ENCODE data around the gene CDA.

Gene CDA

DNA sequence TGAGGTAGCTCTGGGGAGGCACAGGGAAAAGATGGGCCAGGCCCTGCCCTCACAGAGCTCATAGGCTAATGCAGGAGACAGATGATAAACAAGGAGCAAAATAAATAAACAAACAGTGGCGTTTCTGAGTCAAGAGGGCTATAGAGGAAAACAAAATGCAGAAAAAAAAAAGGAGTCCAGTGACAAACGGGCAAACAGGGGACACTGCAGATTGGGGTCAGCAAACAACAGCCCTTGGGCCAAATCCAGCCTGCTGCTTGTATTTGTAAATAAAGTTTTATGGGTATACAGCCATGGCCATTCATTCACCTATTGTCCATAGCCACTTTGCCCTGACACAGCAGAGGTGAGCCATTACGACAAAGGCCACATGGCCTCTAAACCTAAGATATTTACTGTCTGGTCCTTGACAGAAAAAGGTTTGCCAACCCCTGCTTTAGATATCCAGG lies 25.3 kb downstream of the CDA start:
- H3K4me3 ChIP-seq (replicated peaks; ENCODE audit: low read depth, low read length) = no peak overlapping the region
- DNase-seq (ENCODE audit: extremely low read depth, low read depth) = no peak
- no peak for TF ChIP-seq CTCF (IDR thresholded peaks at IDR 0.05; ENCODE audit: low read depth, low read length, missing control alignments)

DNA sequence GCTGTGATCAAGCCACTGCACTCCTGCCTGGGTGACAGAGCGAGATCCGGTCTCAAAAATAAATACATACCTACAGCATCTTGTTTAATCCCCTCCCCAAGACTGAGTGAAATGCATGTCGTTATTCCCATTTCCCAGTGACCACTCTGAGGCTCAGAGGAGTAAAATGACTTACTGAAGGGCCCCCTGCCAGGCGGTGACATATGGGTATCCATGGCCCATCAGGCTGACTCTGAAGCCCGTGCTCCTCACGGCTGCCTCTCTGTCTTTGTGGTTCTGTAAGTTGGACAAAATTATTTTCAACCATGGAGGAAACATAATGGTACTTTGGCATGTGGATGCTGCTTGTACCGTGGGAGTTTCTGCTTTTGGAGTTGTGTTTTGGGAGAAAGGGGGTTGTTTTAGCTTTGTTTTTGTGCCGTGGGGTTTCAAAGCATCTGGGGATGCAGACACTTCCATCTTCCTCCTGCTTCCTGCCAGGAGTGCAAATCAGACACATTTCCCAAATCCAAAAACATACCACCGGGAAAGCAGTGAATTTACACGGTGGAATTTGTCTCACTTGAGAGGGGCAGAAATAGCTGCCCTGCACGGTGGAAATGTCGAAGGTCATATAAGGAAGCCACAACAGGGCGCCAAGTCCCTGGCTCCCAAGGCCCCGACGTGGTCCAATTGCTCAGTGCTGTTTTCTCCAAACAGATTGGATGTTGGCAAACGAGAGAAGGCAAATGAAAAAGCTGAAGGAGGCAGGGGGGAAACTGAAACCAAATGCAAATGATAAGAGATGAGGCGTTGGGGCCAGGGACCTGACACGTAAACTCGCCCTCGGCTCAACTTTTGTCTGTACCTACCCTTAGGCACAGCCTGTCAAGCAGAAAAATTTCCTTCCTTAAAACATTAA lies 27.3 kb downstream of the CDA start:
- DNase-seq (ENCODE audit: extremely low read depth, low read depth) = no peak

DNA sequence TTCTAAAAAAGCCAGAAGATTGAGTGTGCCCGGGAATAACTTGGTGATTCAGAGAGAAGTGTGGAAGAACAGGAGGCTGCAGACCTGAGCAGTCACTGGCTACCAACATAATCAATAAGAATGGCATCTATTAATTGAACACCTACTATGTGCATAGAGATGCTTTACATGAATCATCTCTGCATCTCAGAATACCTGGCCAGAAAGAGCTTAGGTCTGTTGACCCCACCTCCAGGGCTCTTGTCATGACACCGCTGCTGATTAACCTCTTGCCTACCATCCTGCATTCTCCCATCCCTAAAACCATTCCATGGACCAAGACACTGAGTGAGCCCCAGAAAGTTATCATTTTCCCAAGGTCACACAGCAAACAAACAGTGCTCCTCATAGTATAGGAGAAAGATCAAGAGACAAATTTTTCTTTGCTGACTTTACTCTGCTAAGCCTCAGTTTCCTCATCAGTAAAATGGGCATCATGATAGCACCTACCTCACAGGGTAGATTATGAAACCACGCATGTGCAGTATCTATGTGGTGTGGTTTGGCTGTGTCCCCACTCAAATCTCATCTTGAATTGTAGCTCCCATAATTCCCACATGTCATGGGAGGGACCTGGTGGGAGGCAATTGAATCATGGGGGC lies 28.1 kb downstream of the CDA start:
- no peak overlapping the region for H3K4me3 ChIP-seq (replicated peaks; ENCODE audit: low read depth, low read length)
- no peak for DNase-seq (ENCODE audit: extremely low read depth, low read depth)
- TF ChIP-seq CTCF (IDR thresholded peaks at IDR 0.05; ENCODE audit: low read depth, low read length, missing control alignments) = no peak

More for the DNA sequence above, 27.3 kb downstream of the CDA start:
- H3K4me3 ChIP-seq (replicated peaks; ENCODE audit: low read depth, low read length) = no peak overlapping the region
- TF ChIP-seq CTCF (IDR thresholded peaks at IDR 0.05; ENCODE audit: low read depth, low read length, missing control alignments) = no peak

GRCh38 chr1:20618550-20618949 lies 29.7 kb downstream of the CDA start:
- H3K4me3 ChIP-seq (replicated peaks; ENCODE audit: low read depth, low read length) = no peak overlapping the region
- TF ChIP-seq CTCF (IDR thresholded peaks at IDR 0.05; ENCODE audit: low read depth, low read length, missing control alignments) = no peak
- no peak for DNase-seq (ENCODE audit: extremely low read depth, low read depth)

DNA sequence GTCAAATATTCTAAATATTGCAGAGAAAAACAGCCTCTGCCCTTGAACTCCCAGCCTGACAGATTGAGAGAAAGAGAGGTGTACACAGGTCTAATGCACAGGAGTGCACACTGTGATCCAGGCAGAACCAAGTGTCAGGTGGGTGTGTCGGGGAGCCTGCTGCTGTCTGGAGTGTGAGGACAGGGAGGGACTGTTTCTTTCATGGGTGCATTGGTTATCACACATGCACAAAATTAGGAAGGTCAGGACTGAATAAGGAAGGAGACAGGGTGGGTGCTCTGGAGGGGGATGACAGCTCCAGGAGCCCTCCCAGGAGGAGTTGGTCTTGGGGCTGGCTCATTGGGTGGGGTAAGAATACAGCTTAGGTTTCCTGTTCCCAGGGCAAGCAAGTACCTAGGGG lies 31.1 kb downstream of the CDA start:
- no peak for DNase-seq (ENCODE audit: extremely low read depth, low read depth)
- TF ChIP-seq CTCF (IDR thresholded peaks at IDR 0.05; ENCODE audit: low read depth, low read length, missing control alignments) = no peak
- no peak overlapping the region for H3K4me3 ChIP-seq (replicated peaks; ENCODE audit: low read depth, low read length)

DNA sequence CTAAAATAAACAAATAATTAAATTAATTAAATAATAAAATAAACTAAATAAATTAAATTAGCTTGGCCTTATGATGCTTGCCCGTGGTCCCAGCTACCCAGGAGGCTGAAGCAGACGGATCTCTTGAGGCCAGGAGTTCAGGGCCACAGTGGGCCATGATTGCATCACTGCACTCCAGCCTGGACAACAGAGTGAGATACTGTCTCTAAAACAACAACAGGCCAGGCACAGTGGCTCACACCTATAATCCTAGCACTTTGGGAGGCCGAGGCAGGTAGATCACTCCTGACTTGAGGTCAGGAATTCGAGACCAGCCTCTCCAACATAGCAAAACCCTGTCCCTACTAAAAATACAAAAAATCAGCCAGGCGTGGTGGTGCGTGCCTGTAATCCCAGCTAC lies 32.1 kb downstream of the CDA start:
- no peak for DNase-seq (ENCODE audit: extremely low read depth, low read depth)
- H3K4me3 ChIP-seq (replicated peaks; ENCODE audit: low read depth, low read length) = no peak overlapping the region
- no peak for TF ChIP-seq CTCF (IDR thresholded peaks at IDR 0.05; ENCODE audit: low read depth, low read length, missing control alignments)

All from HFF-Myc (cell line).